NCI-H446 (cell line): ENCODE results near the gene RASL11B.

Experiments
- DNase-seq, 2 experiments: peaks; one replicate each; lab custom pipeline; 2025; lab: John Stamatoyannopoulos, UW

RASL11B gene

DNA sequence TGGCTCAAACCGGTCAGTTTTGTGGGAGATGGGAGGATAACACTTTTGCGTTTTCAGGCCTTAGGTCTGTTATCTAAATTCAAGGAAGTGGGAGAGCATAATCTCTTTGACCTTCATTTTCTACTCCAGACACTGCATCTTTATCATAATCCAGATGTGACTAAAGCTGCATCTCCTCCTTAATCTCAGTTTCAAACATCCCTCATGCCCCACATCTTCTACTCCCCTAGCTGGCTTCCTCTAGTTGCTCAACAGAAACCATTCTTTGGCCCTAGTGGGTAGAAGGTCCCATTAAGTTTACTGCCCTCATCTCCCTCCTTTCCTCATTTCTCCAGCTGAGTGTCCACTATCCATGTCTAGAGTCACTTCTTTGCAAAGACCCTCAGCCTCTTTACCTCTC, 18.8 kb upstream of the RASL11B start:
- no peak for DNase-seq

- no peak for DNase-seq
Observed at GRCh38 chr4:52843958-52844357, 18.2 kb upstream of the RASL11B start.

DNA sequence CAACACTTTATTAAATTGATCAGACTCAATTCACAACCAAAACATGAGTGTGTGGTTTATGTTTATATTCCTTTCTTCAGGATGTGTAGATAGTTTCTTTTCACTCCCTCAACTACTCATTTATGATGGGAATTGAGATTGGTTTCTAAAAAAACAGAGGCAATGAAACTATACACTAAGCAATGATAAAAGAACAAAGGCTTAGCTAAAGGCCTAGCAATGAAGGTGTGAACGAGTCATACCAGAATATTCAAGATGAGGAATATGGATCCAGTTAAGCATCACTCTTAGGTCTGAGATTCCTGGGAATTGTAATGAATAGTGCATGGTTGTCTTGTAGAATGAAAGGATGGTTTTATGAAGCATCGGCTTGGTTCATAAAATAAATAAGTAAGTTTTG, 17.5 kb upstream of the RASL11B start:
- no peak for DNase-seq

DNA sequence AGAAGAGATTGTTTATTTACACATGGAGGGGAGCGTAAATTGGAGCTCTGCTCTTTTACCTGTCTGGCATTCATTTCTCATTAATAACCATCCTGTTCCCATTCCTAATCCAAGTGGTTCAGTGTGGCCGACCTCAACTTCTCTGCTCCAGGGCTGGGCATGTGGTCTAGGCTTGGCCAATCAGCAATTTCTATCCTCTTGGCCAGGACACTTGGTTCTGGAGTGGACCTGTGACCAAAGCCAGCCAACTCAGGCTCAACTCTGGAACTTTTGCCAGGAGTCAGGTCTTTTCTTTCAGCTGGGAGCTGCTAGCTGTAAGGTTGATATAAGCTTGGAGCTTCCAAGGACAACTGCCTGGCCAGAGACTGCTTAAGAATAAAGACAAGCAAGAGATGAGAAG, 15.6 kb upstream of the RASL11B start:
- DNase-seq, result no peak

GRCh38 chr4:52848254-52848653, 13.9 kb upstream of the RASL11B start:
- no peak for DNase-seq

GRCh38 chr4:52850406-52851124, 11.6 kb upstream of the RASL11B start:
- DNase-seq, result no peak

DNA sequence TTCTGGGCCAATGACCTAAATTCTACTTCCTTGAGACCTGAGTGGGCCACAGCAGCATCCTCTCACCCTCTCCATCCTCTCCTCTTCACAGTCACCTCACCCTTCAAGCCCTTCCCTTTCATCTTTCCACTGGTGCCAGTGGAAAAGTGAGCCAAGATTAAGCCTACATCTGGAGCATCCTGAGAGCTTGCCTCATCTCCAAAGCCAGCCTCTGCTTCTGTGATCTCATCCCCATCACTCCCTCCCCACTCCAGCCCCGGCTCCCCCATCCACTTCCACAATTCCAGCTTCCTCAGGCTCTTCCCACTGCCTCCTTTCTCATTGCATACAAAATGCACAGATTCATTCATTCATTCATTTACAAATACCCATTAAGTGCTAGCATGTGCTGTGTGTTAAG, 10.1 kb upstream of the RASL11B start:
- no peak for DNase-seq

GRCh38 chr4:52852711-52853110, 9.4 kb upstream of the RASL11B start:
- no peak for DNase-seq

DNA sequence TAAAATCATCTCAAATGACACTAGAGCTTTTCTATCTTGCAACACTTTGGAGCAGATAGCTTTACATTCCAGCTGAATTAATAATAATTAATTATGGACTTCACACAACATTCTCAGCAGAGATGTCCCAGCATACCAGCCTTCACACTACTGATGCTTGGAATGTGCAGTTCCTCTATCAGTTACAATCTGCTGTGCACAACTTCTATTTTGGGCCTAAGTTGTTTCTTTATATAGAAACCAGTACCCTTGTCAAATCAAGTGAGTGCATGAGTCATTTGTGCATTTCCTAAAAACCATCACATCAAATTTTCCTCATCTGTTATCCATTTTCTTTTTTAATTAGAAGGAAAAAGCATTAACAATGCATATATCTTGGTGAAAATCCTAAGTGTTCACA, 8.8 kb upstream of the RASL11B start:
- no peak for DNase-seq

- no peak for DNase-seq
Observed at GRCh38 chr4:52856801-52857200, 5.3 kb upstream of the RASL11B start.

DNA sequence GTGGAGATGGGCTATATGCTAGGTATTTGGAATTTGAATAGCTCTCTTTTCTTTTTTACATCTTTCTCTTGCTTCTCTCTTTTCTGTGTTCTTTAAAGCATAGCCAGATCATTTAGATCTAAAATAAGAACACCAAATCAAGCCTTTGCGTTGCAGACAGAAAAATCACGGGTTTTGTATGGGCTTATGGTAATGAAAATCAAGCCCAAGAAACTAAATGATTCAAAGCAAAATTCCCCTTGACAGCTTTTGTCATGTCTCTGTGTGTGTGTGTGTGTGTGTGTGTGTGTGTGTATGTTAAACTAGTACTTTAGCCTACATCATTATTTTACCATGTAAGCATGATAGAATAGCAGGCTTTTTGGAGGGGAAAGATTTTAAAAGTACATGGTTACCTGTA, 1.8 kb upstream of the RASL11B start:
- no peak for DNase-seq

DNA sequence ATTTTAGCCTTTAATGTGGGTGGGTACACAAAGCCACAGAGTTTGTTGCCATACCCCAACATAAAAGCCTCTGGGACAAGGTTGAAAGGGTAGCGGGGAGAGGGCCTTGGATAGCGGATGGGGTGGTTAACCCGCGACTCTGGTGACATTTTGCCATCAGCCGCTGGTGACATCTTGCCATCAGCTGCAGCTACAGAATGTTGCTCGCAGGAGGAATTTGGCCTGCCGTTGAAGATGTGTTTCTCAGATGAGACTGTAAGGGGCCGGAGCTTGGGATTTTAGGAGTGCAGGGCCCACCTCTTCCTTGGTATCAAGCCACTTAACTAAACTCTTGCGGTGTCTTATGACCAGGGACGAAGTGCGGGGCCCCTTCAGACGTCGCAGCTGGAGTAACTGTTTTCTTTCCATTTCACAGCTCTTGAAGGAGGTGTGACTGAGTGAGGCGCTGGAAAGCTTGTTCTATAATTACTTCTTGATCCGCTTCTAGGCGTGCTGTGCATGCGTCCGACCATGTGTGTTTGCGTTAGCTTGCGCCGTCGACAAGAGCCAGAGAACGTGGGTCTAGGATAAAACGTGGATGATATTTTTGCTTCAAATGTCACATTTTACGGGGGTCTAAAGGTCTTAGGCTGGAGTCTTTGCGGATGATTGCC, 820 bp upstream of the RASL11B start:
- DNase-seq, result no peak

DNA sequence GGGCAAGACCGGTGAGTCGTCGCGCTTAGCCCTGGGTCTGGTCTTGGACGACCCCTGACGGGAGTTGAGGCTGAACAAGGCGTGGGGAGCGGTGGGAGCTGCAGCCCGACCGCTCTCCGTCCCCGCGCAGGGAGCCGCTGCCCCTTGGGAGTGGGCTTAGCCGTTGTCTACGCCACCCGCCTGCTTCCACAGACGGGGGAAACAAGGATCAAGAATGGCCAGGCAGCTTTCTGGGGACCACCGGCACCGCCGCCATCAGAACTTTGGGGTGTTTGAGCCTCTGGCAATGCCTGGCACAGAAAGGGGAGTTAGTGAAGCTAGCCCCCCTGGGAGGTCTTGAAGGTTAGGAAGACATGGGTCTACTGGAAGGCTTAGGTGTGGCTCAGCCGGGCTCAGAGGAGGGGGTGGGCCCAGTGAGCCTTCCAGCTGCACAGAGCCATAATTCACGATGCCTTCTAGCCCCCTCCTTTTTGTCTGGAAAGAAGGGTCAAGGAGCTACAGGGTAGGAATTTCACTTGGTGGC, 583 bp downstream of the RASL11B start:
- no peak for DNase-seq

- no peak for DNase-seq
Observed at GRCh38 chr4:52863324-52863723, 1.2 kb downstream of the RASL11B start.

DNA sequence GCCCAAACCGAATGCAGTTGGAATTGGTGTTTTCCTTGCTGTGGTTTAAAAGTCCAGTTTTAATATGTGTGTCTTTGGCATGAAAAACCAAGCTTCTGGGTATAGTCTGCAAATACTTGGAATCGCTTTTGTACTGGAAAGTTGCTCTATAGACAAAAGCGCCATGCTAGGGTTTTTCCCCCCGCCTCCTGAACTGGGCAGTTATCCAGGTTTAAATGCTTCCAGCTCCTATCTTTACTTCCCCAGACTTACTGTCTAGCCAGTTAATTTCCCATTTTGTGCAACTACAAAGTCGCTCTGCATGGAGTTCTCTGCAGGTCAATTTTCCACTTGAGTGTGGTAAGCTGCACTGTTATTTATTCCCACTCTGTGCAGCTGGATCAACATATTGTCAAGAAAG, 2.7 kb downstream of the RASL11B start:
- peak; percentile 12 to 67 for DNase-seq

GRCh38 chr4:52865300-52865699, 3.2 kb downstream of the RASL11B start:
- no peak for DNase-seq

GRCh38 chr4:52866734-52867133, 4.6 kb downstream of the RASL11B start:
- no peak for DNase-seq

- peak in 1 of 2 experiments; percentile 18 for DNase-seq
Observed at GRCh38 chr4:52867163-52867562, 5.0 kb downstream of the RASL11B start.

DNA sequence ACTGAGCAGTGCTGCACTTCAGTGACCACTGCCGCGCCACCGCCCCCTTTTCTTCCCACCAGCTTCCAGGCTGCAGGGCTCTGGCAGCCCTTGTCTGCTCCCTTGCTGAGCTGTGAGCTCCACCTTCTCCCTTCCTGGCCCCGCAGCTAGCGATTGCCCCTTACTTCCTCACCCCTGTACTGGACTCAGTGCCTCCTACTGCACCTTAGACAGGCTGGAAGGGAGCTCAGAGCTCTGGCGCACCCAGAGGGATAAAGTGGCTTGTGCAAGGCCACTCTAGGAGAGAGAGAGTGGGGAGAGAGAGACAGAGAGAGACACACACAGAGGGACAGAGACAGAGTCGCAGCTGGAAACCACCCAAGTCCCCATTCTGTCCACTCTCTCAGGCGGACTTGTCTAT, 6.0 kb downstream of the RASL11B start:
- DNase-seq, result peak in 1 of 2 experiments; percentile 9

DNA sequence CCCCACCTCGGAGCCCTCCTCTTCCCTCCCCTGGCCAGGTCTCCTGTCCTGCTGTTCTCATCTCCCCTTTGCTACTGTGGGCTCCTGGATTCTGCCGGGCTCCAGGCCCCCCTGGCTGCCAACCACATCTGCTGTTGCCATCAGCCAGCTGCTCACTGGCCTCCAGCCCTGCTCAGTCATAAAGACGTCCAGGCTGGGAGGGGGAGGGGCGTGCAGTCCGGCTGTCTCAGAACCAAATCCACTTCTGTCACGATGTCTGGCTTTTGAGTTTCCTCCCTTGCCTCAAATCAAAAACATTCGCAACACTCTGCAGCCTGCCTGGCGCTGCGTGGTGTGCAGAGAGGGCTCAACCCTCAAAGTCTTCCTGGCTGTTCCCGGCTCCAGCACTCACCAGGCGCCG, 7.1 kb downstream of the RASL11B start:
- DNase-seq, result peak; percentile 72 to 91

DNA sequence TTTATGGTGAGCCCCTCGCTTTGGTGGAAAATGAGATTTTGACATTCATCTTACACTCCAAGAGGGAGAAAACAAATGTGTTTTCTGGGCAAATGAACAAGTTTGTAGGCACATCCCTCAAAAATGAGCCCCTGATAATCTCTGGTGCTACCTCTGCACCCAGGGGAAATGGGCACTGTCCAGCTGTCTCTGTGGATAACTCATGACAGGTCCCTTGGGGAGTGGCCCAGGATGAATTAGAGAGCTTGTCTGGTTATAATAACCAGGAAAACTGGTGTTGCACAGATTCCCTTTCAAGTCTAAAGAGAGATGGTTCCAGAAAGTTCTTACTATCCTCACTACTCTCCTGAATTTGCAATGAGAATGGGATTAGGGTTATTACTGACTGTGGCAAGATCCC, 7.5 kb downstream of the RASL11B start:
- DNase-seq, result no peak

DNA sequence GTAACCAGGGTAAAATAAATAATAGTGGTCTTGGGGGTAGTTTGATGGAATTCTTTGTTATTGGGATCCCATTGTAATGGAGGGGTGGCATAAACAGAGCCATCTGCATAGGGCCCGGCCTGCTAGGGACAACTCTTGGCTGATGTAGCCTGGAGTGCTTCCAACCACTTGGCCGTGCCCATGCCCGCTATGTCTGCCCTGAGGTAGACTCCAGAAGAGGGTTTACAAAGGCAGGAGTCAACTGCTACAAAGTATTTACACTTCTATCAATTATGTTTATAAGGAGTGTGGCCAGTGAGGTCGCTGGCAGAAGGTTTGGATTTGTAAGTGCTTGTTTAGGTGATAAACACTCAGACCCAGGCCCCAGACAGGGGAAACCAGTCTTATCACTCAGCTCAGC, 8.1 kb downstream of the RASL11B start:
- peak in 1 of 2 experiments; percentile 67 for DNase-seq

DNA sequence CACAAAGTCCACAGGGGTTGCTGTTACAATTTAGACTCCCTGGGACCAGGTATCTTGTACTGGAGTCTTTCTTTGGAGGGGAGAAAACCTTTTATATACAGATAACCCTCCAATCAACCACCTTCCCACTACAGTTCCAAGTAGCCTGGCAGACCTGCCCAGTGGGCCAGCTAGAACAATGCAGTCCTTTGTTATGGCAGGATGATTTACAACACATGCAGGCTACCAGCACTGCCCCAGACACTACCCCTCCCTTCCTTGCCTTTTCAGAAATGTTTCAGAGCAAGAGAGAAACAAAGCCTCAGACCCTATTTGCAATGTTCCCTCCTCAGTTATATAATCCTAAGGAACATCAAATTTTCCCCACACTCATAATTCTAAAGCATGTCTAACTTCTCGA, 11.1 kb downstream of the RASL11B start:
- no peak for DNase-seq
